Activated gamma-delta T cell (primary cell): ENCODE measurements around the gene LRCOL1.

Experiments used
- DNase-seq: peaks from one replicate; lab custom pipeline; 2025; lab: John Stamatoyannopoulos, UW
- total RNA-seq, 2 donors: gene quantifications; one replicate each; lab custom pipeline; 2026; lab: John Stamatoyannopoulos, UW

Gene LRCOL1
- total RNA-seq: 0.04 to 0.05 reads per million in 2 donors

GRCh38 chr12:132610051-132610759 is at the start of gene LRCOL1:
LRCOL1 (minus strand) TSS chr12:132610582; CDS start chr12:132606251, 4,331 bp downstream.
- no peak for DNase-seq

GRCh38 chr12:132660052-132660451 is 49.7 kb upstream of the LRCOL1 start:
- no peak for DNase-seq

- DNase-seq: no peak
Measured at GRCh38 chr12:132659146-132659545, 48.8 kb upstream of the LRCOL1 start.

- DNase-seq: no peak
Measured at GRCh38 chr12:132658149-132658894, 47.9 kb upstream of the LRCOL1 start.

- DNase-seq: no peak
Measured at GRCh38 chr12:132657004-132657727, 46.8 kb upstream of the LRCOL1 start.

GRCh38 chr12:132653567-132654290 is 43.3 kb upstream of the LRCOL1 start:
- DNase-seq: no peak

- DNase-seq: no peak
Measured at GRCh38 chr12:132651444-132652100, 41.2 kb upstream of the LRCOL1 start.

GRCh38 chr12:132649226-132649945 is 39.0 kb upstream of the LRCOL1 start:
- no peak for DNase-seq

- DNase-seq: no peak
Measured at GRCh38 chr12:132648616-132649225, 38.3 kb upstream of the LRCOL1 start.

GRCh38 chr12:132647858-132648257 is 37.5 kb upstream of the LRCOL1 start:
- no peak for DNase-seq

- DNase-seq: no peak
Measured at GRCh38 chr12:132646850-132647249, 36.5 kb upstream of the LRCOL1 start.

- no peak for DNase-seq
Measured at GRCh38 chr12:132642846-132643835, 32.8 kb upstream of the LRCOL1 start.

- DNase-seq: no peak
Measured at GRCh38 chr12:132641811-132642650, 31.6 kb upstream of the LRCOL1 start.

- no peak for DNase-seq
Measured at GRCh38 chr12:132640936-132641335, 30.6 kb upstream of the LRCOL1 start.

GRCh38 chr12:132639956-132640520 is 29.7 kb upstream of the LRCOL1 start:
- DNase-seq: no peak

- no peak for DNase-seq
Measured at GRCh38 chr12:132638541-132639408, 28.4 kb upstream of the LRCOL1 start.

- DNase-seq: no peak
Measured at GRCh38 chr12:132637811-132638210, 27.4 kb upstream of the LRCOL1 start.
